ENCODE results near the gene CLIP2.

- TF ChIP-seq EZH2phosphoT487 (IDR thresholded peaks at IDR 0.05; ENCODE audit: borderline replicate concordance, low read depth, low read length) (no peak), CTCF (conservative IDR thresholded peaks at IDR 0.05; ENCODE audit: low read length) (no peak)
Observed at GRCh38 chr7:74452748-74453321, 163.6 kb downstream of the CLIP2 start.

All from OCI-LY7 (cell line).